Stimulated activated CD4-positive, alpha-beta T cell treated with anti-CD3 and anti-CD28 coated beads, Interleukin-4, amount 100 ng/mL, for 1 hour (primary cell): ENCODE data around the gene IL17B.

ENCODE experiments used
- DNase-seq: peaks from one replicate; pipeline ENCODE4 v3.0.0-alpha.2; 2020

Gene IL17B

GRCh38 chr5:149379177-149379761 is at the start of gene IL17B:
IL17B (minus strand) TSS chr5:149379292; CDS start chr5:149379225, 67 bp downstream.
- no peak for DNase-seq

GRCh38 chr5:149428032-149428431 is 48.9 kb upstream of the IL17B start:
- DNase-seq, result no peak

- DNase-seq, result no peak
These were observed 48.3 kb upstream of the IL17B start for GRCh38 chr5:149427374-149427773.

GRCh38 chr5:149426931-149427330 is 47.8 kb upstream of the IL17B start:
- no peak for DNase-seq

GRCh38 chr5:149425729-149426128 is 46.6 kb upstream of the IL17B start:
- no peak for DNase-seq

GRCh38 chr5:149424371-149425315 is 45.6 kb upstream of the IL17B start:
- DNase-seq, result no peak

GRCh38 chr5:149423794-149424268 is 44.7 kb upstream of the IL17B start:
- no peak for DNase-seq

- no peak for DNase-seq
These were observed 44.1 kb upstream of the IL17B start for GRCh38 chr5:149423049-149423793.

GRCh38 chr5:149422366-149423048 is 43.4 kb upstream of the IL17B start:
- DNase-seq, result no peak

GRCh38 chr5:149421834-149422233 is 42.7 kb upstream of the IL17B start:
- no peak for DNase-seq

- no peak for DNase-seq
These were observed 42.2 kb upstream of the IL17B start for GRCh38 chr5:149421372-149421685.

- no peak for DNase-seq
These were observed 41.7 kb upstream of the IL17B start for GRCh38 chr5:149420545-149421371.

GRCh38 chr5:149419859-149420544 is 40.9 kb upstream of the IL17B start:
- DNase-seq, result no peak

- DNase-seq, result no peak
These were observed 40.4 kb upstream of the IL17B start for GRCh38 chr5:149419532-149419858.

GRCh38 chr5:149418910-149419531 is 39.9 kb upstream of the IL17B start:
- DNase-seq, result no peak

- DNase-seq, result no peak
These were observed 38.7 kb upstream of the IL17B start for GRCh38 chr5:149417711-149418368.

- DNase-seq, result no peak
These were observed 38.1 kb upstream of the IL17B start for GRCh38 chr5:149416987-149417710.

GRCh38 chr5:149415066-149415967 is 36.2 kb upstream of the IL17B start:
- no peak for DNase-seq
